SK-N-SH (cell line): ENCODE results near the gene RAD51B. TPM values are rescaled to one million over a fixed set of nuclear protein-coding genes. Genes with fewer than 3 reads are reported as not detected.

Experiments
- CTCF ChIA-PET: fragments of 300-600, 350-600 bp; formaldehyde crosslinking; extraction: SDS; loops from one replicate; lab custom pipeline; 2021; lab: Yijun Ruan, JAX
- POLR2A ChIA-PET: fragments of 350-600 bp; sonication (Branson Sonifier 250); formaldehyde crosslinking; extraction: SDS; loops from one replicate; lab custom pipeline; 2020; ENCODE audit warnings: antibody characterized with exemption, inconsistent platforms; lab: Yijun Ruan, JAX
- DNase-seq: peaks from one replicate; pipeline ENCODE4 v3.0.0; 2012
- H2AFZ ChIP-seq: fragments of 200-600 bp; sonication (generic); 2 replicates; pipeline ENCODE4 v1.8.1; 2016; ENCODE audit warnings: antibody characterized with exemption, mild to moderate bottlenecking, low read depth
- H3F3A ChIP-seq: fragments of 200-600 bp; sonication (generic); replicated peaks from 2 replicates; pipeline ENCODE3; 2016; ENCODE audit warnings: antibody characterized with exemption, mild to moderate bottlenecking; ENCODE audit not compliant: insufficient read depth
- H3K27ac ChIP-seq, 2 experiments: fragments of 200-500 bp in 1 of 2; fragments of 200-600 bp in 1 of 2; sonication (Bioruptor generic) in 1 of 2; sonication (generic), shearing (Covaris generic) in 1 of 2; 2 replicates each; pipeline versions ENCODE4 v1.5.1 to v1.6.1; 2014 to 2016; ENCODE audit warnings: low read depth in 2 of 2, inconsistent platforms in 1 of 2, low read length in 1 of 2, mild to moderate bottlenecking in 1 of 2, mixed read lengths in 1 of 2
- H3K27me3 ChIP-seq: fragments of 200-600 bp; sonication (generic), shearing (Covaris generic); 2 replicates; pipeline ENCODE4 v1.6.1; 2016; ENCODE audit warnings: mixed run types; ENCODE audit not compliant: insufficient read depth
- H3K36me3 ChIP-seq, 2 experiments: fragments of 200-500 bp in 1 of 2; fragments of 200-600 bp in 1 of 2; sonication (Bioruptor generic) in 1 of 2; sonication (generic) in 1 of 2; replicated peaks in 1 of 2; 2 replicates each; pipeline versions ENCODE3 to v1.5.1; 2014 to 2016; ENCODE audit warnings: low read length in 1 of 2, mild to moderate bottlenecking in 1 of 2; ENCODE audit not compliant: insufficient read depth in 2 of 2, control insufficient read depth in 1 of 2
- H3K4me1 ChIP-seq, 2 experiments: fragments of 200-500 bp in 1 of 2; fragments of 200-600 bp in 1 of 2; sonication (Bioruptor generic) in 1 of 2; sonication (generic), shearing (Covaris generic) in 1 of 2; 2 replicates each; pipeline versions ENCODE4 v1.5.1 to v1.6.1; 2014 to 2016; ENCODE audit warnings: low read depth in 1 of 2, low read length in 1 of 2, mixed run types in 1 of 2; ENCODE audit not compliant: insufficient read depth in 2 of 2, control insufficient read depth in 1 of 2
- H3K4me2 ChIP-seq: fragments of 200-600 bp; sonication (generic), shearing (Covaris generic); 2 replicates; pipeline ENCODE4 v1.6.1; 2017; ENCODE audit warnings: mixed run types
- H3K4me3 ChIP-seq, 2 experiments: fragments of 200-500 bp in 1 of 2; fragments of 200-600 bp in 1 of 2; sonication (Bioruptor generic) in 1 of 2; sonication (generic), shearing (Covaris generic) in 1 of 2; 2 replicates each; pipeline versions ENCODE4 v1.5.1 to v1.8.1; 2014 to 2016; ENCODE audit warnings: low read depth in 2 of 2, inconsistent platforms in 1 of 2, low read length in 1 of 2, mild to moderate bottlenecking in 1 of 2, mixed read lengths in 1 of 2, moderate library complexity in 1 of 2
- H3K79me2 ChIP-seq: fragments of 200-600 bp; sonication (generic); 2 replicates; pipeline ENCODE4 v1.8.1; 2017; ENCODE audit warnings: mild to moderate bottlenecking; ENCODE audit not compliant: insufficient read depth
- H3K9ac ChIP-seq: fragments of 200-600 bp; sonication (generic); 2 replicates; pipeline ENCODE4 v1.6.1; 2017; ENCODE audit warnings: mixed run types
- H3K9me2 ChIP-seq: fragments of 200-600 bp; sonication (generic); 2 replicates; pipeline ENCODE4 v1.6.1; 2017; ENCODE audit warnings: mixed run types
- H3K9me3 ChIP-seq: fragments of 200-600 bp; sonication (generic); 2 replicates; pipeline ENCODE4 v1.6.1; 2017; ENCODE audit warnings: mixed run types, mild to moderate bottlenecking, moderate library complexity
- H4K20me1 ChIP-seq: fragments of 200-600 bp; sonication (generic); 2 replicates; pipeline ENCODE4 v1.6.1; 2017; ENCODE audit warnings: mild to moderate bottlenecking, mixed run types; ENCODE audit not compliant: insufficient read depth
- EZH2phosphoT487 ChIP-seq: fragments of 200-600 bp; sonication (generic); IDR thresholded peaks from 2 replicates; pipeline ENCODE4 v1.6.1; 2017; ENCODE audit warnings: low read depth, mixed run types, mild to moderate bottlenecking, antibody characterized with exemption, moderate library complexity, borderline replicate concordance
- FOSL2 ChIP-seq: IDR thresholded peaks from 2 replicates; pipeline ENCODE4 v1.4.0; 2012; ENCODE audit warnings: low read depth, mild to moderate bottlenecking, moderate library complexity, borderline replicate concordance
- FOXJ3 ChIP-seq: sonication (generic); formaldehyde crosslinking; IDR thresholded peaks from 2 replicates; pipeline ENCODE4 v1.5.1; 2020; ENCODE audit warnings: mild to moderate bottlenecking, missing genetic modification reagents
- JUND ChIP-seq: IDR thresholded peaks from 2 replicates; pipeline ENCODE4 v1.4.0; 2012
- RCOR1 ChIP-seq: fragments of 150-350 bp; IDR thresholded peaks from 2 replicates; pipeline ENCODE4 v1.6.1; 2017; ENCODE audit warnings: antibody characterized with exemption, low read length
- RXRA ChIP-seq: IDR thresholded peaks from 2 replicates; pipeline ENCODE4 v1.4.0; 2012; ENCODE audit warnings: low read depth, mild to moderate bottlenecking, borderline replicate concordance
- TCF12 ChIP-seq: IDR thresholded peaks from 2 replicates; pipeline ENCODE4 v1.4.0; 2012
- YY1 ChIP-seq: IDR thresholded peaks from 2 replicates; pipeline ENCODE4 v1.4.0; 2012; ENCODE audit warnings: low read depth, mild to moderate bottlenecking
- WGBS: methylation state at CpG from one replicate; pipeline ENCODE4 v1.1.6; 2017; ENCODE audit warnings: low lambda C conversion rate; 5-methylcytosine and 5-hydroxymethylcytosine counted together
- polyA plus RNA-seq, 3 experiments: library from polyadenylated mRNA; depleted of rRNA; stranded (reverse); fragments of >200 nt; gene quantifications; 2 replicates each; pipeline ENCODE4 v1.2.3, GENCODE V29; 2012
- TF ChIP-seq, protein P1 (sequence below): IDR thresholded peaks from 2 replicates; pipeline ENCODE4 v1.6.1; 2012; ENCODE audit warnings: mild to moderate bottlenecking, low read depth, low read length, moderate library complexity
- TF ChIP-seq, protein P2 (sequence below): fragments of 150-350 bp; IDR thresholded peaks from 2 replicates; pipeline ENCODE4 v1.6.1; 2016; ENCODE audit warnings: mild to moderate bottlenecking, low read depth, low read length
- TF ChIP-seq, protein P3 (sequence below): IDR thresholded peaks from 2 replicates; pipeline ENCODE4 v1.4.0; 2012; ENCODE audit warnings: low read depth
- TF ChIP-seq, protein P4 (sequence below): fragments of 150-350 bp; IDR thresholded peaks from 2 replicates; pipeline ENCODE4 v1.6.1; 2017; ENCODE audit warnings: antibody characterized with exemption, low read length, low read depth, borderline replicate concordance

RAD51B gene
- polyA plus RNA-seq, 1 of the 3 experiments (the other 2 are of a cell fraction), result 6.0 TPM

DNA sequence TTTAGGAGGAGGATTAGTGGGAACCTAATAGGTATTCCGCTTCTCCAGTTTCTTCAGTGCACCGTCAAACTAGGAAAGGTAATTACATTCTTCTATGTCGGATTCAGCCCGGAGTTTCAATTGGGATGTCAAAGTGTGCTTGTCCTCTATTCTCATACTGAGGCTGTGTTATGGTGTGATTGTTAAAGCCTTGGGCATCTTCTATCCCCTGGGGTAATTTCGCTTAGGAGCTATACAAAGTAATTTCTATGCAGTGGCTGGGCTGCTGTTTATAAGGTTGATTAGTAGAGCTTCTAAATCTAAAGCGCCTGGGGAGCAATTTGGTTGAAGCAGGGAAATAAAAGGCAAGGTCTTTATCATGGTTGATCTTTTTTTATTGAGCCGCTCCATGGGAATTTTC, 573.7 kb downstream of the RAD51B start:
- Histone ChIP-seq H3K36me3 (no peaks in the 10 kb centered on the region), H3K27me3 (no peaks in the 10 kb centered on the region), H3K79me2 (no peaks in the 10 kb centered on the region), H3K27ac (no peak overlapping the region), H4K20me1 (no peaks in the 10 kb centered on the region), H3F3A (no peaks in the 10 kb centered on the region), H3K4me3 (no peak overlapping the region), H3K4me1 (peaks cover 12 to 23% of the 10 kb centered on the region in 2 experiments), H3K9me3 (no peaks in the 10 kb centered on the region), H3K4me2 (no peak overlapping the region), H3K9me2 (no peaks in the 10 kb centered on the region), H2AFZ (no peak overlapping the region), H3K9ac (no peak overlapping the region)
- 97% methylated on average over 7 of the region's 7 CpGs for WGBS
- POLR2A ChIA-PET, result no interaction called here
- no peak for DNase-seq
- CTCF ChIA-PET, result interaction anchor here (1.0 to 1.5 kb wide), 2 partner anchors 397 to 423 kb away, joined by 3 to 7 read pairs; no protein-coding TSS in a partner anchor
- TF ChIP-seq FOSL2 (no peak), TCF12 (no peak), YY1 (no peak), RXRA (no peak), FOXJ3 (no peak)
- TF ChIP-seq, protein P1, sequence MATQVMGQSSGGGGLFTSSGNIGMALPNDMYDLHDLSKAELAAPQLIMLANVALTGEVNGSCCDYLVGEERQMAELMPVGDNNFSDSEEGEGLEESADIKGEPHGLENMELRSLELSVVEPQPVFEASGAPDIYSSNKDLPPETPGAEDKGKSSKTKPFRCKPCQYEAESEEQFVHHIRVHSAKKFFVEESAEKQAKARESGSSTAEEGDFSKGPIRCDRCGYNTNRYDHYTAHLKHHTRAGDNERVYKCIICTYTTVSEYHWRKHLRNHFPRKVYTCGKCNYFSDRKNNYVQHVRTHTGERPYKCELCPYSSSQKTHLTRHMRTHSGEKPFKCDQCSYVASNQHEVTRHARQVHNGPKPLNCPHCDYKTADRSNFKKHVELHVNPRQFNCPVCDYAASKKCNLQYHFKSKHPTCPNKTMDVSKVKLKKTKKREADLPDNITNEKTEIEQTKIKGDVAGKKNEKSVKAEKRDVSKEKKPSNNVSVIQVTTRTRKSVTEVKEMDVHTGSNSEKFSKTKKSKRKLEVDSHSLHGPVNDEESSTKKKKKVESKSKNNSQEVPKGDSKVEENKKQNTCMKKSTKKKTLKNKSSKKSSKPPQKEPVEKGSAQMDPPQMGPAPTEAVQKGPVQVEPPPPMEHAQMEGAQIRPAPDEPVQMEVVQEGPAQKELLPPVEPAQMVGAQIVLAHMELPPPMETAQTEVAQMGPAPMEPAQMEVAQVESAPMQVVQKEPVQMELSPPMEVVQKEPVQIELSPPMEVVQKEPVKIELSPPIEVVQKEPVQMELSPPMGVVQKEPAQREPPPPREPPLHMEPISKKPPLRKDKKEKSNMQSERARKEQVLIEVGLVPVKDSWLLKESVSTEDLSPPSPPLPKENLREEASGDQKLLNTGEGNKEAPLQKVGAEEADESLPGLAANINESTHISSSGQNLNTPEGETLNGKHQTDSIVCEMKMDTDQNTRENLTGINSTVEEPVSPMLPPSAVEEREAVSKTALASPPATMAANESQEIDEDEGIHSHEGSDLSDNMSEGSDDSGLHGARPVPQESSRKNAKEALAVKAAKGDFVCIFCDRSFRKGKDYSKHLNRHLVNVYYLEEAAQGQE, result no peak
- TF ChIP-seq, protein P2, sequence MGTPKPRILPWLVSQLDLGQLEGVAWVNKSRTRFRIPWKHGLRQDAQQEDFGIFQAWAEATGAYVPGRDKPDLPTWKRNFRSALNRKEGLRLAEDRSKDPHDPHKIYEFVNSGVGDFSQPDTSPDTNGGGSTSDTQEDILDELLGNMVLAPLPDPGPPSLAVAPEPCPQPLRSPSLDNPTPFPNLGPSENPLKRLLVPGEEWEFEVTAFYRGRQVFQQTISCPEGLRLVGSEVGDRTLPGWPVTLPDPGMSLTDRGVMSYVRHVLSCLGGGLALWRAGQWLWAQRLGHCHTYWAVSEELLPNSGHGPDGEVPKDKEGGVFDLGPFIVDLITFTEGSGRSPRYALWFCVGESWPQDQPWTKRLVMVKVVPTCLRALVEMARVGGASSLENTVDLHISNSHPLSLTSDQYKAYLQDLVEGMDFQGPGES, result no peak

- Histone ChIP-seq H3F3A (no peaks in the 10 kb centered on the region), H3K9me2 (no peaks in the 10 kb centered on the region), H3K4me1 (peaks cover 12 to 27% of the 10 kb centered on the region in 2 experiments), H3K79me2 (no peaks in the 10 kb centered on the region), H3K4me2 (no peak overlapping the region), H3K36me3 (no peaks in the 10 kb centered on the region), H3K9ac (no peak overlapping the region), H3K9me3 (no peaks in the 10 kb centered on the region), H3K4me3 (no peak overlapping the region), H3K27me3 (no peaks in the 10 kb centered on the region), H4K20me1 (no peaks in the 10 kb centered on the region), H2AFZ (no peak overlapping the region), H3K27ac (no peak overlapping the region)
- CTCF ChIA-PET, result interaction anchor here (1.2 kb wide), 1 partner anchor 20 kb away, joined by 3 read pairs; no protein-coding TSS in a partner anchor
- WGBS, result 97% methylated on average over 6 of the region's 6 CpGs
- POLR2A ChIA-PET, result no interaction called here
- no peak for DNase-seq
- TF ChIP-seq JUND (no peak), RCOR1 (no peak), YY1 (no peak), EZH2phosphoT487 (no peak)
- TF ChIP-seq, protein P3, sequence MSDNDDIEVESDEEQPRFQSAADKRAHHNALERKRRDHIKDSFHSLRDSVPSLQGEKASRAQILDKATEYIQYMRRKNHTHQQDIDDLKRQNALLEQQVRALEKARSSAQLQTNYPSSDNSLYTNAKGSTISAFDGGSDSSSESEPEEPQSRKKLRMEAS, result no peak
- TF ChIP-seq, protein P4, sequence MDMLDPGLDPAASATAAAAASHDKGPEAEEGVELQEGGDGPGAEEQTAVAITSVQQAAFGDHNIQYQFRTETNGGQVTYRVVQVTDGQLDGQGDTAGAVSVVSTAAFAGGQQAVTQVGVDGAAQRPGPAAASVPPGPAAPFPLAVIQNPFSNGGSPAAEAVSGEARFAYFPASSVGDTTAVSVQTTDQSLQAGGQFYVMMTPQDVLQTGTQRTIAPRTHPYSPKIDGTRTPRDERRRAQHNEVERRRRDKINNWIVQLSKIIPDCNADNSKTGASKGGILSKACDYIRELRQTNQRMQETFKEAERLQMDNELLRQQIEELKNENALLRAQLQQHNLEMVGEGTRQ, result no peak
- TF ChIP-seq, protein P1, result no peak
These were observed 574.7 kb downstream of the RAD51B start for GRCh38 chr14:68394118-68394763.
